Heart right ventricle (tissue), 16 donors: ENCODE results near the gene CHERP. TPM values are rescaled to one million over a fixed set of nuclear protein-coding genes. Genes with fewer than 3 reads are reported as not detected.

Experiments used
- ATAC-seq, 8 donors: fragments of 200-7000 bp; cut with Tn5 transposase; one replicate each; pipeline ENCODE4 v1.9.1; 2020; ENCODE audit warnings: mild to moderate bottlenecking in 8 of 8, moderate library complexity in 8 of 8, moderate number of reproducible peaks in 1 of 8
- DNase-seq, 2 donors: peaks; one replicate each; pipeline ENCODE4 v3.0.0-alpha.2; 2020
- H3K27ac ChIP-seq, 10 donors: fragments of 200-600 bp; sonication (generic) in 2 of 10; one replicate each; pipeline versions ENCODE4 v1.5.0 to v1.8.0; 2020 to 2022; ENCODE audit warnings: mild to moderate bottlenecking in 3 of 10
- H3K27me3 ChIP-seq, 7 donors: fragments of 200-600 bp; one replicate each; pipeline ENCODE4 v1.8.0; 2021 to 2022; ENCODE audit warnings: mild to moderate bottlenecking in 2 of 7
- H3K36me3 ChIP-seq, 9 donors: fragments of 200-600 bp; sonication (generic) in 1 of 9; one replicate each; pipeline versions ENCODE4 v1.5.0 to v1.8.0; 2020 to 2022; ENCODE audit warnings: mild to moderate bottlenecking in 2 of 9
- H3K4me1 ChIP-seq, 9 donors: fragments of 200-600 bp; sonication (generic) in 1 of 9; one replicate each; pipeline versions ENCODE4 v1.5.0 to v1.8.0; 2020 to 2022; ENCODE audit warnings: mild to moderate bottlenecking in 4 of 9
- H3K4me3 ChIP-seq, 10 donors: fragments of 200-600 bp; sonication (generic) in 2 of 10; one replicate each; pipeline versions ENCODE4 v1.5.0 to v1.8.0; 2020 to 2022; ENCODE audit warnings: mild to moderate bottlenecking in 7 of 10, moderate library complexity in 2 of 10
- H3K9me3 ChIP-seq, 11 donors: fragments of 200-600 bp in 10 of 11; sonication (generic) in 2 of 11; one replicate each; pipeline versions ENCODE4 v1.5.0 to v1.8.0; 2013 to 2022; ENCODE audit warnings: mild to moderate bottlenecking in 2 of 11, control low read depth in 1 of 11, moderate library complexity in 1 of 11
- WGBS, 2 donors: extraction: QIAGEN DNeasy Blood & Tissue Kit; methylation state at CpG; one replicate each; pipeline ENCODE4 v1.1.7; 2013; ENCODE audit warnings: inconsistent platforms in 1 of 2; 5-methylcytosine and 5-hydroxymethylcytosine counted together
- intact Hi-C, 10 donors: fragments of 100-400 bp; cut with DNase I; formaldehyde crosslinking; loops; one replicate each; pipeline versions ENCODE4 v1.11.1 to v1.14.2; 2022
- long read RNA-seq, 3 donors: library from polyadenylated mRNA; unstranded; transcript quantifications; one replicate each; pipeline ENCODE4 v2.0.0, GENCODE V29; 2020 to 2021
- polyA plus RNA-seq, 2 donors: library from polyadenylated mRNA; stranded (reverse); fragments of 200-250 nt; gene quantifications; one replicate each; pipeline ENCODE4 v1.2.3, GENCODE V29; 2013
- total RNA-seq, 10 donors: library from RNA; stranded (reverse); fragmentation: NEBNext Ultra II Directional in 3 of 10; extraction: Animal tissue kit (Norgen Biotek cat#: 25700) in 3 of 10; gene quantifications; one replicate each; pipeline versions ENCODE4 v1.2.1 to v1.2.4, GENCODE V29; 2021 to 2023
- TF ChIP-seq, protein P1 (sequence below), 9 donors: fragments of 200-600 bp; sonication (generic) in 2 of 9; IDR thresholded peaks; one replicate each; pipeline versions ENCODE4 v1.5.0 to v1.8.0; 2021 to 2022; ENCODE audit warnings: antibody characterized with exemption in 9 of 9, mild to moderate bottlenecking in 5 of 9, moderate library complexity in 1 of 9
- donor health status: Arrhythmogenic right ventricular cardiomyopathy.
- donor health status: ischemic (EF 13 %, LVEDD 7.1; RV severe dilation, severe dysfunction).
- donor health status: healthy with polysubstance abuse.
- donor health status: DM: no; HTN: yes; CAD: no.
- donor health status: DM: no; HTN: no; CAD: no.
- donor health status: ischemic (EF 25% LVEDD 6.9; RV normal size, moderate dysfunction).
- donor health status: ischemic (EF 25% LVEDD 5.7; RV mildly dilated, moderate dysfunction).
- donor health status: healthy.
- donor health status: DM: yes; HTN: yes; CAD: no.
- donor health status: Ischemic cardiomyopathy.
- donor health status: ischemic (EF 35%, LVEDD 5.7; RV mildly dilated, moderate dysfunction).
- donor health status: nonischemic (EF 11% LVEDD 7.7; RV severe dilation, severe dysfunction).
- donor health status: DM: yes; HTN: yes; CAD: no.
- donor health status: PGD.
- donor health status: ischemic (EF 29% LVEDD 5.4; RV normal size, mild dysfunction).
- donor health status: nonischemic (EF 23%, LVEDD 6.1; RV moderate dilation, normal function).

CHERP gene, protein sequence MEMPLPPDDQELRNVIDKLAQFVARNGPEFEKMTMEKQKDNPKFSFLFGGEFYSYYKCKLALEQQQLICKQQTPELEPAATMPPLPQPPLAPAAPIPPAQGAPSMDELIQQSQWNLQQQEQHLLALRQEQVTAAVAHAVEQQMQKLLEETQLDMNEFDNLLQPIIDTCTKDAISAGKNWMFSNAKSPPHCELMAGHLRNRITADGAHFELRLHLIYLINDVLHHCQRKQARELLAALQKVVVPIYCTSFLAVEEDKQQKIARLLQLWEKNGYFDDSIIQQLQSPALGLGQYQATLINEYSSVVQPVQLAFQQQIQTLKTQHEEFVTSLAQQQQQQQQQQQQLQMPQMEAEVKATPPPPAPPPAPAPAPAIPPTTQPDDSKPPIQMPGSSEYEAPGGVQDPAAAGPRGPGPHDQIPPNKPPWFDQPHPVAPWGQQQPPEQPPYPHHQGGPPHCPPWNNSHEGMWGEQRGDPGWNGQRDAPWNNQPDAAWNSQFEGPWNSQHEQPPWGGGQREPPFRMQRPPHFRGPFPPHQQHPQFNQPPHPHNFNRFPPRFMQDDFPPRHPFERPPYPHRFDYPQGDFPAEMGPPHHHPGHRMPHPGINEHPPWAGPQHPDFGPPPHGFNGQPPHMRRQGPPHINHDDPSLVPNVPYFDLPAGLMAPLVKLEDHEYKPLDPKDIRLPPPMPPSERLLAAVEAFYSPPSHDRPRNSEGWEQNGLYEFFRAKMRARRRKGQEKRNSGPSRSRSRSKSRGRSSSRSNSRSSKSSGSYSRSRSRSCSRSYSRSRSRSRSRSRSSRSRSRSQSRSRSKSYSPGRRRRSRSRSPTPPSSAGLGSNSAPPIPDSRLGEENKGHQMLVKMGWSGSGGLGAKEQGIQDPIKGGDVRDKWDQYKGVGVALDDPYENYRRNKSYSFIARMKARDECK
- 10 to 100 TPM; 20.0 to 26.6 (median 22.6) TPM for total RNA-seq
- polyA plus RNA-seq = 10 to 100 TPM; 11.3 to 16.4 TPM
- long read RNA-seq, donor 1, full-length matches to known transcripts = 2 of 18 reads
- long read RNA-seq, donor 1, partial matches to known transcripts = 10 of 18 reads
- long read RNA-seq, donor 1, other reads (novel, unspliced or antisense) = 6 of 18 reads
- long read RNA-seq, donor 2, partial matches to known transcripts = 3 of 16 reads
- long read RNA-seq, donor 2, other reads (novel, unspliced or antisense) = 12 of 16 reads
- long read RNA-seq, donor 3, full-length matches to known transcripts = 2 of 33 reads
- long read RNA-seq, donor 3, partial matches to known transcripts = 22 of 33 reads
- long read RNA-seq, donor 3, other reads (novel, unspliced or antisense) = 9 of 33 reads

DNA sequence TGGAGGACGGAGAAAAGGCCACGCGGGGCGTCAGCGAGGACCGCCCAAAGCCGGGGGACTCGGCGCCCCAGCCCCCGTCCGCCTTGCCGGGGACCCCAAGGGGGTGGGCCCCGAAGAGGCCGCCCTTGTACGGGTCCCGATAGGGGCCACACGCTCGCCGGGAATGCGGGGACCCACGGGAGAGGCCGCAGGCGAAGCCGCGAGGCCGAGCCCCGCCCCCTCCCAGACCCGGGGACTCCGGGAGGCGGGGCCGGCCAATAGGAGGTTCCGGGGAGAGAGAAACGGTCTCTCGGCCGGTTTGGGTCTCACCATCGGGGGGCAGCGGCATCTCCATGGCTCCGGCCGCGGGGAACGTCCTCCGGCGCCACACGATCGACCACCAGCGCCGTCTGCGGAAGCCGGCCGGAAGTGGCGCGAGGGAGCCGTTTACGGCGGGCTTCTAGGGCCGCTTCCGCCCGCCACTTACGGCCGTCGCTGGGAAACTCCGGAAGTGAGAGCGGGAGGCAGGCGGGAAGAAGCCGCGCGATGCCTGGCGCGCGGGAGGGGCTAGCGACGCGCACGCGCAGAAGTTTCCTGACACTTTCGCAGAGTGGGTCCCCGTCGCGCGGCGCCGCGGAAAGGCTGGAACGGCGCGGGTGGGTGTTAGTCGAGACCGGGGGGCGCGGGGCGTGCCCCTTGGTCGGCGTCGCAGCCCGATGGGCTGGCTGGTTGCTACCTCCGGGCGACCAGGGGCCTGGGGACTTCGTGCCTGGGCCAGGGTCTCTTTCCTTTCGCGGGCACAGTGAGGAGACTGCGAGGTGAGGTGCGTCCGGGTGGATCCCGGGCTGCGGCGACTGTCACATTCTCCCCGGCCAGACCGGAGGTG is at the start of gene CHERP:
CHERP (minus strand) TSS at position 393 of the 865 bp plus-strand sequence; CDS start at position 334, 59 bp downstream.
- DNase-seq (peak; percentile 94 to 96), ATAC-seq (peak; percentile 96 to 98 (median 98))
- H3K9me3 ChIP-seq = no peaks in the 10 kb centered on the region
- H3K4me1 ChIP-seq = peaks cover 17 to 50% (median 38%) of the 10 kb centered on the region in 9 donors
- H3K4me3 ChIP-seq = peak within 1 kb of the TSS; percentile 76 to 100 (median 90)
- no peaks in the 10 kb centered on the region for H3K27me3 ChIP-seq
- peak within 1 kb of the TSS; percentile 80 to 97 (median 90) for H3K27ac ChIP-seq
- 0% methylated on average over 106 to 108 of the region's 108 CpGs for WGBS, 2 donors
- intact Hi-C loops = loop anchor here in 1 of 10 donors (5.0 kb wide), 1 partner anchor 45 kb away; the partner anchor contains the start of genes C19orf44 and CALR3
- H3K36me3 ChIP-seq = peaks cover 0 to 38% (median 0%) of the 10 kb centered on the region in 9 donors
- TF ChIP-seq, protein P1, sequence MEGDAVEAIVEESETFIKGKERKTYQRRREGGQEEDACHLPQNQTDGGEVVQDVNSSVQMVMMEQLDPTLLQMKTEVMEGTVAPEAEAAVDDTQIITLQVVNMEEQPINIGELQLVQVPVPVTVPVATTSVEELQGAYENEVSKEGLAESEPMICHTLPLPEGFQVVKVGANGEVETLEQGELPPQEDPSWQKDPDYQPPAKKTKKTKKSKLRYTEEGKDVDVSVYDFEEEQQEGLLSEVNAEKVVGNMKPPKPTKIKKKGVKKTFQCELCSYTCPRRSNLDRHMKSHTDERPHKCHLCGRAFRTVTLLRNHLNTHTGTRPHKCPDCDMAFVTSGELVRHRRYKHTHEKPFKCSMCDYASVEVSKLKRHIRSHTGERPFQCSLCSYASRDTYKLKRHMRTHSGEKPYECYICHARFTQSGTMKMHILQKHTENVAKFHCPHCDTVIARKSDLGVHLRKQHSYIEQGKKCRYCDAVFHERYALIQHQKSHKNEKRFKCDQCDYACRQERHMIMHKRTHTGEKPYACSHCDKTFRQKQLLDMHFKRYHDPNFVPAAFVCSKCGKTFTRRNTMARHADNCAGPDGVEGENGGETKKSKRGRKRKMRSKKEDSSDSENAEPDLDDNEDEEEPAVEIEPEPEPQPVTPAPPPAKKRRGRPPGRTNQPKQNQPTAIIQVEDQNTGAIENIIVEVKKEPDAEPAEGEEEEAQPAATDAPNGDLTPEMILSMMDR (IDR thresholded peaks at IDR 0.05) = peak in 1 of 9 donors; percentile 2

DNA sequence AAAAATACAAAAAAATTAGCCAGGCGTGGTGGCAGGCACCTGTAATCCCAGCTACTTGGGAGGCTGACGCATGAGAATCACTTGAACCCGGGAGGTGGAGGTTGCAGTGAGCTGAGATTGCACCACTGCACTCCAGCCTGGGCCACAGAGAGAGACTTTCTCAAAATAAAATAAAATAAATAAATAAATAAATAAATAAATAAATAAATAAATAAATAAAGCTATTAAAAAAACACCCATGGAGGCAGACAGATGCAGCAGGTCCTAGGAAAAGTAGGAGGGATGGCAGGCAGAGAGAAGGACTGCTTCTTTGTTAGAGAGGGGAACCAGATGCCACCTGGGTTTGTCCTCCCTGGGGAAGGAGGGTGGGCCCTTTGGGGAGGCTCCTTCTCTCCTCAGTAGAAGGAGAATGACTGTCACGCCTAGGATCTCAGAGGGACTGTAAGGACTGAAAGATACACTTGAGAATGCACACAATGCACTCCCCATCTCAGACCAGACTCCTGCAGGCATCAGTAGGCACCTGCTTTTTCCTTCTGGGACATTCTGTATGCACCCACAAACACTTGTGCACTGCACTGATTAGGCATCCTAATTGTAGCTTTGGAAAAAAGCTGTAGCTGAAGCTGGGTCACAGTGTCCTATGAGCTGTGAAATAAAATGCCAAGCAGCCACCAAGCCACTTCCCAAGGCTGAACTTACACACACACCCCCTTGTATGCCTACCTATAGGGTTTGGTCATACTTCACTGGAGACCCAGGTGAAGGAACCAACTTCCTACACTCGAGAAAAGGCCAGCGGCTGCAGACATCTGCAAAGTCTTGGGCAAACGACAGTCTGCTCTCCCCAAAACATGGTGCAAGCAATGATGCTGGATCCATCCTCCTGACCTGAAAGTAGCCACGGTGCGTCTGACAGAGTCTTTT is 48.9 kb upstream of the CHERP start:
- intact Hi-C loops = loop anchor here in 1 of 10 donors (5.0 kb wide), 1 partner anchor 36 kb away; the partner anchor contains the start of gene MED26
- Histone ChIP-seq H3K27me3 (no peaks in the 10 kb centered on the region), H3K9me3 (no peaks in the 10 kb centered on the region), H3K27ac (no peak overlapping the region), H3K36me3 (peaks cover 0 to 3% (median 0%) of the 10 kb centered on the region in 9 donors), H3K4me3 (no peak overlapping the region), H3K4me1 (peaks cover 36 to 99% (median 80%) of the 10 kb centered on the region in 9 donors)
- WGBS, 2 donors = 87 to 89% methylated on average over 9 of the region's 9 CpGs
- DNase-seq (no peak), ATAC-seq (no peak)
- TF ChIP-seq, protein P1 (IDR thresholded peaks at IDR 0.05) = no peak

DNA sequence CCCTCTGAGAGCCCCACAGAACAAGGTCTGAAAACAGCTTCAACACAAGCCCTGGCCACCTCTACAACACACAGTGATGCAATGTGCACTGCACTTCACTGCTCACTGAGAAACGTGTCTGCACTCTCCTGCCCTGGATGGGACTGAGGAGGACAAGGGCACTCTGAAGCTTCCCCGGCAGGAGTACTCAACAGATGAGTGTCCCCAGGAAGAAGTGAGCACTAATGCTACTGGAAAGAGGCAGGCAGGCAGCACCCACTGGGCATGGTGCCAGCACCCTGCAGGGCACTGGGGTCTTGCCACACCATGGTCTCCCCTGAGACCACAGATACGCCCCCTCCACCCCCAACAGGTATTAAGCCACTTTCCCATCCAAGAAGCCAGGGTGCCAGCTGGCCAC is 47.7 kb upstream of the CHERP start:
- peaks cover 36 to 100% (median 80%) of the 10 kb centered on the region in 9 donors for H3K4me1 ChIP-seq
- H3K27me3 ChIP-seq = no peaks in the 10 kb centered on the region
- DNase-seq (no peak), ATAC-seq (no peak)
- no peak overlapping the region for H3K27ac ChIP-seq
- peaks cover 0 to 3% (median 0%) of the 10 kb centered on the region in 9 donors for H3K36me3 ChIP-seq
- no peak overlapping the region for H3K4me3 ChIP-seq
- no peaks in the 10 kb centered on the region for H3K9me3 ChIP-seq
- WGBS, 2 donors = 57 to 62% methylated on average over 3 of the region's 3 CpGs
- intact Hi-C loops = loop anchor here in 5 of 10 donors (5.0 kb wide), 1 partner anchor 37 kb away; the partner anchor contains the start of gene MED26 (in 5 of the 5)
- TF ChIP-seq, protein P1 (IDR thresholded peaks at IDR 0.05) = no peak
